ENCODE data around the gene MAP4K2. TPM values are rescaled to one million over a fixed set of nuclear protein-coding genes. Genes with fewer than 3 reads are reported as not detected.

Gene MAP4K2
- polyA plus RNA-seq, 1 of the 3 experiments (the other 2 are of a cell fraction) = 20.0 TPM

- TF ChIP-seq CHD2 (IDR thresholded peaks at IDR 0.05; ENCODE audit: low read length, partially characterized antibody) (no peak), RAD21 (IDR thresholded peaks at IDR 0.05; ENCODE audit: low read length) (no peak), POLR2AphosphoS5 (IDR thresholded peaks at IDR 0.05; ENCODE audit: low read depth, low read length) (no peak), FOSL2 (IDR thresholded peaks at IDR 0.05; ENCODE audit: borderline replicate concordance, low read depth) (no peak), NRF1 (IDR thresholded peaks at IDR 0.05; ENCODE audit: low read depth, low read length) (no peak), NFIC (IDR thresholded peaks at IDR 0.05; ENCODE audit: borderline replicate concordance) (no peak), MXI1 (IDR thresholded peaks at IDR 0.05; ENCODE audit: low read depth, low read length) (no peak), EP300 (IDR thresholded peaks at IDR 0.05; ENCODE audit: borderline replicate concordance in 1 of 2, low read depth in 1 of 2, low read length in 1 of 2) (no peak), FOXJ3 (CRISPR knock-in tag; IDR thresholded peaks at IDR 0.05) (no peak), SMC3 (IDR thresholded peaks at IDR 0.05; ENCODE audit: low read depth, low read length) (no peak), GATA2 (CRISPR knock-in tag; IDR thresholded peaks at IDR 0.05) (no peak), FOXM1 (IDR thresholded peaks at IDR 0.05; ENCODE audit: low read depth) (no peak), TEAD4 (IDR thresholded peaks at IDR 0.05; ENCODE audit: borderline replicate concordance, insufficient read depth) (no peak), YY1 (IDR thresholded peaks at IDR 0.05; ENCODE audit: low read depth) (no peak)
- TF ChIP-seq, protein P1, sequence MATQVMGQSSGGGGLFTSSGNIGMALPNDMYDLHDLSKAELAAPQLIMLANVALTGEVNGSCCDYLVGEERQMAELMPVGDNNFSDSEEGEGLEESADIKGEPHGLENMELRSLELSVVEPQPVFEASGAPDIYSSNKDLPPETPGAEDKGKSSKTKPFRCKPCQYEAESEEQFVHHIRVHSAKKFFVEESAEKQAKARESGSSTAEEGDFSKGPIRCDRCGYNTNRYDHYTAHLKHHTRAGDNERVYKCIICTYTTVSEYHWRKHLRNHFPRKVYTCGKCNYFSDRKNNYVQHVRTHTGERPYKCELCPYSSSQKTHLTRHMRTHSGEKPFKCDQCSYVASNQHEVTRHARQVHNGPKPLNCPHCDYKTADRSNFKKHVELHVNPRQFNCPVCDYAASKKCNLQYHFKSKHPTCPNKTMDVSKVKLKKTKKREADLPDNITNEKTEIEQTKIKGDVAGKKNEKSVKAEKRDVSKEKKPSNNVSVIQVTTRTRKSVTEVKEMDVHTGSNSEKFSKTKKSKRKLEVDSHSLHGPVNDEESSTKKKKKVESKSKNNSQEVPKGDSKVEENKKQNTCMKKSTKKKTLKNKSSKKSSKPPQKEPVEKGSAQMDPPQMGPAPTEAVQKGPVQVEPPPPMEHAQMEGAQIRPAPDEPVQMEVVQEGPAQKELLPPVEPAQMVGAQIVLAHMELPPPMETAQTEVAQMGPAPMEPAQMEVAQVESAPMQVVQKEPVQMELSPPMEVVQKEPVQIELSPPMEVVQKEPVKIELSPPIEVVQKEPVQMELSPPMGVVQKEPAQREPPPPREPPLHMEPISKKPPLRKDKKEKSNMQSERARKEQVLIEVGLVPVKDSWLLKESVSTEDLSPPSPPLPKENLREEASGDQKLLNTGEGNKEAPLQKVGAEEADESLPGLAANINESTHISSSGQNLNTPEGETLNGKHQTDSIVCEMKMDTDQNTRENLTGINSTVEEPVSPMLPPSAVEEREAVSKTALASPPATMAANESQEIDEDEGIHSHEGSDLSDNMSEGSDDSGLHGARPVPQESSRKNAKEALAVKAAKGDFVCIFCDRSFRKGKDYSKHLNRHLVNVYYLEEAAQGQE (IDR thresholded peaks at IDR 0.05; ENCODE audit: low read depth, low read length) = no peak
- TF ChIP-seq, protein P2, sequence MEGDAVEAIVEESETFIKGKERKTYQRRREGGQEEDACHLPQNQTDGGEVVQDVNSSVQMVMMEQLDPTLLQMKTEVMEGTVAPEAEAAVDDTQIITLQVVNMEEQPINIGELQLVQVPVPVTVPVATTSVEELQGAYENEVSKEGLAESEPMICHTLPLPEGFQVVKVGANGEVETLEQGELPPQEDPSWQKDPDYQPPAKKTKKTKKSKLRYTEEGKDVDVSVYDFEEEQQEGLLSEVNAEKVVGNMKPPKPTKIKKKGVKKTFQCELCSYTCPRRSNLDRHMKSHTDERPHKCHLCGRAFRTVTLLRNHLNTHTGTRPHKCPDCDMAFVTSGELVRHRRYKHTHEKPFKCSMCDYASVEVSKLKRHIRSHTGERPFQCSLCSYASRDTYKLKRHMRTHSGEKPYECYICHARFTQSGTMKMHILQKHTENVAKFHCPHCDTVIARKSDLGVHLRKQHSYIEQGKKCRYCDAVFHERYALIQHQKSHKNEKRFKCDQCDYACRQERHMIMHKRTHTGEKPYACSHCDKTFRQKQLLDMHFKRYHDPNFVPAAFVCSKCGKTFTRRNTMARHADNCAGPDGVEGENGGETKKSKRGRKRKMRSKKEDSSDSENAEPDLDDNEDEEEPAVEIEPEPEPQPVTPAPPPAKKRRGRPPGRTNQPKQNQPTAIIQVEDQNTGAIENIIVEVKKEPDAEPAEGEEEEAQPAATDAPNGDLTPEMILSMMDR (IDR thresholded peaks at IDR 0.05) = no peak
- TF ChIP-seq, protein P3, sequence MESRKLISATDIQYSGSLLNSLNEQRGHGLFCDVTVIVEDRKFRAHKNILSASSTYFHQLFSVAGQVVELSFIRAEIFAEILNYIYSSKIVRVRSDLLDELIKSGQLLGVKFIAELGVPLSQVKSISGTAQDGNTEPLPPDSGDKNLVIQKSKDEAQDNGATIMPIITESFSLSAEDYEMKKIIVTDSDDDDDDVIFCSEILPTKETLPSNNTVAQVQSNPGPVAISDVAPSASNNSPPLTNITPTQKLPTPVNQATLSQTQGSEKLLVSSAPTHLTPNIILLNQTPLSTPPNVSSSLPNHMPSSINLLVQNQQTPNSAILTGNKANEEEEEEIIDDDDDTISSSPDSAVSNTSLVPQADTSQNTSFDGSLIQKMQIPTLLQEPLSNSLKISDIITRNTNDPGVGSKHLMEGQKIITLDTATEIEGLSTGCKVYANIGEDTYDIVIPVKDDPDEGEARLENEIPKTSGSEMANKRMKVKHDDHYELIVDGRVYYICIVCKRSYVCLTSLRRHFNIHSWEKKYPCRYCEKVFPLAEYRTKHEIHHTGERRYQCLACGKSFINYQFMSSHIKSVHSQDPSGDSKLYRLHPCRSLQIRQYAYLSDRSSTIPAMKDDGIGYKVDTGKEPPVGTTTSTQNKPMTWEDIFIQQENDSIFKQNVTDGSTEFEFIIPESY (IDR thresholded peaks at IDR 0.05; ENCODE audit: borderline replicate concordance, low read depth) = no peak
- TF ChIP-seq, protein P4, sequence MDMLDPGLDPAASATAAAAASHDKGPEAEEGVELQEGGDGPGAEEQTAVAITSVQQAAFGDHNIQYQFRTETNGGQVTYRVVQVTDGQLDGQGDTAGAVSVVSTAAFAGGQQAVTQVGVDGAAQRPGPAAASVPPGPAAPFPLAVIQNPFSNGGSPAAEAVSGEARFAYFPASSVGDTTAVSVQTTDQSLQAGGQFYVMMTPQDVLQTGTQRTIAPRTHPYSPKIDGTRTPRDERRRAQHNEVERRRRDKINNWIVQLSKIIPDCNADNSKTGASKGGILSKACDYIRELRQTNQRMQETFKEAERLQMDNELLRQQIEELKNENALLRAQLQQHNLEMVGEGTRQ (IDR thresholded peaks at IDR 0.05; ENCODE audit: borderline replicate concordance, low read depth, low read length) = no peak
- TF ChIP-seq, protein P5, sequence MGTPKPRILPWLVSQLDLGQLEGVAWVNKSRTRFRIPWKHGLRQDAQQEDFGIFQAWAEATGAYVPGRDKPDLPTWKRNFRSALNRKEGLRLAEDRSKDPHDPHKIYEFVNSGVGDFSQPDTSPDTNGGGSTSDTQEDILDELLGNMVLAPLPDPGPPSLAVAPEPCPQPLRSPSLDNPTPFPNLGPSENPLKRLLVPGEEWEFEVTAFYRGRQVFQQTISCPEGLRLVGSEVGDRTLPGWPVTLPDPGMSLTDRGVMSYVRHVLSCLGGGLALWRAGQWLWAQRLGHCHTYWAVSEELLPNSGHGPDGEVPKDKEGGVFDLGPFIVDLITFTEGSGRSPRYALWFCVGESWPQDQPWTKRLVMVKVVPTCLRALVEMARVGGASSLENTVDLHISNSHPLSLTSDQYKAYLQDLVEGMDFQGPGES (IDR thresholded peaks at IDR 0.05; ENCODE audit: low read depth, low read length) = no peak
- Histone ChIP-seq H3K9me2 (no peaks in the 10 kb centered on the region), H3K9me3 (no peaks in the 10 kb centered on the region), H3K27ac (ENCODE audit: low read depth in 2 of 2, low read length in 1 of 2) (no peak overlapping the region), H2AFZ (ENCODE audit: low read depth) (no peak overlapping the region), H3K27me3 (ENCODE audit: insufficient read depth) (no peaks in the 10 kb centered on the region), H3K79me2 (ENCODE audit: insufficient read depth) (no peaks in the 10 kb centered on the region), H3K36me3 (replicated peaks in 1 of 2; ENCODE audit: control insufficient read depth in 1 of 2, insufficient read depth in 2 of 2, low read length in 1 of 2) (peaks cover 4 to 5% of the 10 kb centered on the region in 2 experiments), H3F3A (replicated peaks; ENCODE audit: insufficient read depth) (peaks cover 24% of the 10 kb centered on the region), H3K4me3 (ENCODE audit: low read depth in 2 of 2, low read length in 1 of 2) (no peak overlapping the region), H3K4me2 (no peak overlapping the region), H3K4me1 (ENCODE audit: control insufficient read depth in 1 of 2, insufficient read depth in 2 of 2, low read depth in 1 of 2, low read length in 1 of 2) (peaks cover under 1 to 12% of the 10 kb centered on the region in 2 experiments; a peak in 2 of 4 replicates), H3K9ac (no peak overlapping the region), H4K20me1 (ENCODE audit: insufficient read depth) (peaks cover 3% of the 10 kb centered on the region)
- POLR2A ChIA-PET = no interaction called here
- peak; percentile 29 for DNase-seq
- WGBS (ENCODE audit: low lambda C conversion rate) = 86% methylated on average over 10 of the region's 19 CpGs
- CTCF ChIA-PET = interaction anchor here (0.6 to 2.3 kb wide), 6 partner anchors 8 to 69 kb away, joined by 3 to 9 read pairs (median 5); no protein-coding TSS in a partner anchor
These were observed 45.3 kb downstream of the MAP4K2 start for GRCh38 chr11:64757549-64758329.
